ENCODE measurements around the gene CTNND2. TPM values are rescaled to one million over a fixed set of nuclear protein-coding genes. Genes with fewer than 3 reads are reported as not detected.

CTNND2 gene
- total and polyA plus RNA-seq, 9 of the 15 experiments (the other 6 are each of a cell fraction or from before 2014, with no cell fraction given), result 0.03 to 0.35 TPM; not detected in 7

DNA sequence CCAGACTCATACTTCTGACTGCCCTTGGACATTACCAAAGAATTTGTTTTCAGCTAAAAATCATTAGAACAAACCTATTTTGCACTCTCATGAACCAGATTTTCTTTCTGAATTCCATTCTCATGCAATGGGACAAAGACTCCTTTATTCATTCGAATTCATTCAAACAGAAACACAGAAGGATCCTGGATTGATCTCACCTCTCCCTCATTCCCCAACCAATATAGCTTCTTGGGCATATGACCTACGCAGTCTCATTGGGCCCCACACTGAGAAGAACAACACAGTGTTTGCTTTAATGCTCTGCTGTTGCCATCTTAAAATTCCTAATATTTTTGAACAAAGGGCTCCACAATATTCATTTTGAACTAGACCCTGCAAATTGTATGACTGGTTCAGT lies 392.4 kb downstream of the CTNND2 start (continued):
- no peak for TF ChIP-seq CHD7 (IDR thresholded peaks at IDR 0.05; ENCODE audit: low read depth, low read length)
- no peak for TF ChIP-seq GATAD2A (IDR thresholded peaks at IDR 0.05)
- no peak for TF ChIP-seq HSF4 (CRISPR knock-in tag; IDR thresholded peaks at IDR 0.05; ENCODE audit: borderline replicate concordance)

Data from K562 (cell line).